HL-60 (cell line): ENCODE results near the gene CAST.

ENCODE experiments used
- DNase-seq, 2 experiments: peaks; one replicate each; pipeline ENCODE4 v3.0.0-alpha.2; 2010 to 2020; ENCODE audit warnings: low read depth in 1 of 2, low spot score in 1 of 2
- H3K27ac ChIP-seq: fragments of 250-450 bp; sonication (Bioruptor Pico); replicated peaks from 2 replicates; pipeline ENCODE4 v1.5.1; 2020; ENCODE audit warnings: mild to moderate bottlenecking, moderate library complexity
- H3K27me3 ChIP-seq: fragments of 250-450 bp; sonication (Bioruptor Pico); 2 replicates; pipeline ENCODE4 v1.5.1; 2021; ENCODE audit warnings: mild to moderate bottlenecking, moderate library complexity; ENCODE audit not compliant: insufficient read depth, poor library complexity, severe bottlenecking
- H3K4me3 ChIP-seq: replicated peaks from 2 replicates; pipeline ENCODE4 v1.5.1; 2011; ENCODE audit warnings: mild to moderate bottlenecking, control low read depth, low read length; ENCODE audit not compliant: insufficient read depth
- GABPA ChIP-seq: IDR thresholded peaks from 2 replicates; pipeline ENCODE4 v1.6.1; 2012; ENCODE audit warnings: low read depth
- POLR2AphosphoS5 ChIP-seq: IDR thresholded peaks from 2 replicates; pipeline ENCODE4 v1.6.1; 2012; ENCODE audit warnings: low read depth
- SPI1 ChIP-seq: IDR thresholded peaks from 2 replicates; pipeline ENCODE4 v1.6.1; 2012; ENCODE audit warnings: low read depth, mild to moderate bottlenecking, borderline replicate concordance
- TF ChIP-seq, protein P1 (sequence below): IDR thresholded peaks from one replicate; pipeline ENCODE4 v1.5.1; 2011; ENCODE audit warnings: low read length, control low read depth, inconsistent platforms; ENCODE audit not compliant: insufficient read depth
- TF ChIP-seq, protein P2 (sequence below): IDR thresholded peaks from 2 replicates; pipeline ENCODE4 v1.6.1; 2012; ENCODE audit warnings: low read depth; ENCODE audit not compliant: insufficient replicate concordance

CAST gene

DNA sequence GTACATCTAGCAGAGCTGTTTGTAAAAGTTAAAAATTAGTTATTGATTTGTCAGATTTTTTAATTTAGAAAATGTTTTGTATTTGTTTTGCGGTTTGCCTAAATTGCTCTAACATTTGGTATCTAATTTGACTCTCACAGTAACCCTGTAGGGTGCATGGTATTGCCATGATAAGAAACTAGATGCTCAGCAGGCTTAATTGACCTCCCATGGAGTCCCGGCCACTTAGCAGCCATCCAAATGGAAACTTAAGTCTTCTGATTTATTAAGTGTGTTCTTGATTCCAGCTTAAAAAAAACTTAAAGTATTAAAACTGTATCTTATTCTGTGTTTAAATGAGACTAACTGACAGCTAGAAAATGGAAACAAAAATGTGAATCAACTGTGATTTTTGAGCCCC is 54.5 kb downstream of the CAST start:
- Histone ChIP-seq H3K4me3 (no peak overlapping the region), H3K27me3 (no peaks in the 10 kb centered on the region), H3K27ac (no peak overlapping the region)
- DNase-seq: no peak
- TF ChIP-seq, protein P1, sequence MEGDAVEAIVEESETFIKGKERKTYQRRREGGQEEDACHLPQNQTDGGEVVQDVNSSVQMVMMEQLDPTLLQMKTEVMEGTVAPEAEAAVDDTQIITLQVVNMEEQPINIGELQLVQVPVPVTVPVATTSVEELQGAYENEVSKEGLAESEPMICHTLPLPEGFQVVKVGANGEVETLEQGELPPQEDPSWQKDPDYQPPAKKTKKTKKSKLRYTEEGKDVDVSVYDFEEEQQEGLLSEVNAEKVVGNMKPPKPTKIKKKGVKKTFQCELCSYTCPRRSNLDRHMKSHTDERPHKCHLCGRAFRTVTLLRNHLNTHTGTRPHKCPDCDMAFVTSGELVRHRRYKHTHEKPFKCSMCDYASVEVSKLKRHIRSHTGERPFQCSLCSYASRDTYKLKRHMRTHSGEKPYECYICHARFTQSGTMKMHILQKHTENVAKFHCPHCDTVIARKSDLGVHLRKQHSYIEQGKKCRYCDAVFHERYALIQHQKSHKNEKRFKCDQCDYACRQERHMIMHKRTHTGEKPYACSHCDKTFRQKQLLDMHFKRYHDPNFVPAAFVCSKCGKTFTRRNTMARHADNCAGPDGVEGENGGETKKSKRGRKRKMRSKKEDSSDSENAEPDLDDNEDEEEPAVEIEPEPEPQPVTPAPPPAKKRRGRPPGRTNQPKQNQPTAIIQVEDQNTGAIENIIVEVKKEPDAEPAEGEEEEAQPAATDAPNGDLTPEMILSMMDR: no peak
- no peak for TF ChIP-seq GABPA
- TF ChIP-seq, protein P2, sequence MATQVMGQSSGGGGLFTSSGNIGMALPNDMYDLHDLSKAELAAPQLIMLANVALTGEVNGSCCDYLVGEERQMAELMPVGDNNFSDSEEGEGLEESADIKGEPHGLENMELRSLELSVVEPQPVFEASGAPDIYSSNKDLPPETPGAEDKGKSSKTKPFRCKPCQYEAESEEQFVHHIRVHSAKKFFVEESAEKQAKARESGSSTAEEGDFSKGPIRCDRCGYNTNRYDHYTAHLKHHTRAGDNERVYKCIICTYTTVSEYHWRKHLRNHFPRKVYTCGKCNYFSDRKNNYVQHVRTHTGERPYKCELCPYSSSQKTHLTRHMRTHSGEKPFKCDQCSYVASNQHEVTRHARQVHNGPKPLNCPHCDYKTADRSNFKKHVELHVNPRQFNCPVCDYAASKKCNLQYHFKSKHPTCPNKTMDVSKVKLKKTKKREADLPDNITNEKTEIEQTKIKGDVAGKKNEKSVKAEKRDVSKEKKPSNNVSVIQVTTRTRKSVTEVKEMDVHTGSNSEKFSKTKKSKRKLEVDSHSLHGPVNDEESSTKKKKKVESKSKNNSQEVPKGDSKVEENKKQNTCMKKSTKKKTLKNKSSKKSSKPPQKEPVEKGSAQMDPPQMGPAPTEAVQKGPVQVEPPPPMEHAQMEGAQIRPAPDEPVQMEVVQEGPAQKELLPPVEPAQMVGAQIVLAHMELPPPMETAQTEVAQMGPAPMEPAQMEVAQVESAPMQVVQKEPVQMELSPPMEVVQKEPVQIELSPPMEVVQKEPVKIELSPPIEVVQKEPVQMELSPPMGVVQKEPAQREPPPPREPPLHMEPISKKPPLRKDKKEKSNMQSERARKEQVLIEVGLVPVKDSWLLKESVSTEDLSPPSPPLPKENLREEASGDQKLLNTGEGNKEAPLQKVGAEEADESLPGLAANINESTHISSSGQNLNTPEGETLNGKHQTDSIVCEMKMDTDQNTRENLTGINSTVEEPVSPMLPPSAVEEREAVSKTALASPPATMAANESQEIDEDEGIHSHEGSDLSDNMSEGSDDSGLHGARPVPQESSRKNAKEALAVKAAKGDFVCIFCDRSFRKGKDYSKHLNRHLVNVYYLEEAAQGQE: no peak
- TF ChIP-seq SPI1: no peak
- no peak for TF ChIP-seq POLR2AphosphoS5

GRCh38 chr5:96717874-96718273 is 55.7 kb downstream of the CAST start:
- Histone ChIP-seq H3K27ac (no peak overlapping the region), H3K4me3 (no peak overlapping the region), H3K27me3 (no peaks in the 10 kb centered on the region)
- DNase-seq: no peak
- TF ChIP-seq, protein P2: no peak
- TF ChIP-seq, protein P1: no peak
- TF ChIP-seq POLR2AphosphoS5: no peak
- no peak for TF ChIP-seq SPI1
- no peak for TF ChIP-seq GABPA

- Histone ChIP-seq H3K27me3 (no peaks in the 10 kb centered on the region), H3K27ac (no peak overlapping the region), H3K4me3 (no peak overlapping the region)
- TF ChIP-seq, protein P2: no peak
- no peak for TF ChIP-seq SPI1
- TF ChIP-seq GABPA: no peak
- TF ChIP-seq, protein P1: no peak
- TF ChIP-seq POLR2AphosphoS5: no peak
- no peak for DNase-seq
These were observed 56.5 kb downstream of the CAST start for GRCh38 chr5:96718635-96719077.
